ENCODE measurements around the gene NGEF. TPM values are rescaled to one million over a fixed set of nuclear protein-coding genes. Genes with fewer than 3 reads are reported as not detected.

The NGEF gene
- total and polyA plus RNA-seq, 9 of the 15 experiments (the other 6 are each of a cell fraction or from before 2014, with no cell fraction given) = 0.07 to 0.17 (median 0.09) TPM; not detected in 6

- Histone ChIP-seq H2AFZ (ENCODE audit: low read depth, low read length) (no peak within 1 kb of the TSS), H3K9me3 (replicated peaks; ENCODE audit: control insufficient read depth, insufficient read depth, low read depth, low read length) (no peaks in the 10 kb centered on the region), H3K36me3 (ENCODE audit: control insufficient read depth, insufficient read depth, low read length) (no peaks in the 10 kb centered on the region), H3K9me1 (ENCODE audit: control insufficient read depth, insufficient read depth, low read length) (no peaks in the 10 kb centered on the region), H3K4me1 (replicated peaks in 1 of 2; ENCODE audit: control insufficient read depth in 2 of 2, insufficient read depth in 2 of 2, low read length in 2 of 2) (peaks cover 2 to 17% of the 10 kb centered on the region in 2 experiments; a peak in 3 of 5 replicates), H4K20me1 (replicated peaks; ENCODE audit: control insufficient read depth, insufficient read depth, low read length) (no peaks in the 10 kb centered on the region), H3K27ac (ENCODE audit: extremely low read depth, low read depth, low read length) (no peak within 1 kb of the TSS), H3K79me2 (ENCODE audit: control insufficient read depth, insufficient read depth, low read length) (no peaks in the 10 kb centered on the region), H3K27me3 (ENCODE audit: control insufficient read depth in 2 of 2, insufficient read depth in 2 of 2, low read length in 2 of 2) (no peaks in the 10 kb centered on the region), H3K4me2 (ENCODE audit: insufficient read depth, low read length) (no peak within 1 kb of the TSS), H3K9ac (ENCODE audit: insufficient read depth in 1 of 2, low read depth in 2 of 2, low read length in 2 of 2) (no peak within 1 kb of the TSS), H3K4me3 (no peak within 1 kb of the TSS)
- WGBS (ENCODE audit: insufficient coverage, low coverage, missing lambda C conversion rate) = 49% methylated on average over 8 of the region's 21 CpGs
- intact Hi-C loops (cut with micrococcal nuclease) = no loop called here
- FAIRE-seq = no peak
- TF ChIP-seq PHF8 (IDR thresholded peaks at IDR 0.05; ENCODE audit: borderline replicate concordance, low read length) (no peak), ZNF668 (CRISPR knock-in tag; IDR thresholded peaks at IDR 0.05) (no peak), ARNT (IDR thresholded peaks at IDR 0.05) (no peak), MNT (conservative IDR thresholded peaks at IDR 0.05) (no peak), NFE2 (IDR thresholded peaks at IDR 0.05; ENCODE audit: low read depth) (no peak), MLLT1 (IDR thresholded peaks at IDR 0.05) (no peak)
- no peak for ATAC-seq
- in situ Hi-C loops (cut with MboI) = no loop called here
- POLR2A ChIA-PET = interaction anchor here (0.8 to 1.4 kb wide), 2 partner anchors 9 to 11 kb away, joined by 3 to 4 read pairs; no protein-coding TSS in a partner anchor
- CTCF ChIA-PET (ENCODE audit: low intra/inter-chr PET ratio) = no interaction called here
- no TSS peak for BruUV-seq (replicated peaks)
- no peak for DNase-seq (ENCODE audit: extremely low read depth in 1 of 4, low spot score in 3 of 4)
Observed at GRCh38 chr2:232870018-232870765, 142.9 kb downstream of the NGEF start, which contains the start of gene SNORC. TSS of gene SNORC (plus strand) at chr2:232870264. CDS start at chr2:232870342, 78 bp downstream.

Measured in K562 (cell line).